RPMI7951 (cell line): ENCODE measurements around the gene ISG20. TPM values are rescaled to one million over a fixed set of nuclear protein-coding genes. Genes with fewer than 3 reads are reported as not detected.

Experiments used
- DNase-seq: peaks from one replicate; pipeline ENCODE4 v3.0.0-alpha.2; 2012; ENCODE audit warnings: low read depth
- total RNA-seq: library from RNA; depleted of rRNA; stranded (reverse); fragments of >200 nt; shearing (Covaris generic); gene quantifications from 2 replicates; pipeline ENCODE4 v1.2.3, GENCODE V29; 2014

The ISG20 gene
- total RNA-seq, 1 experiment from 2014 or later, result 8.3 TPM

- no peak for DNase-seq
These were observed 14.6 kb downstream of the ISG20 start for GRCh38 chr15:88653200-88654064.

- no peak for DNase-seq
These were observed 15.8 kb downstream of the ISG20 start for GRCh38 chr15:88654430-88655102.

- no peak for DNase-seq
These were observed 16.3 kb downstream of the ISG20 start for GRCh38 chr15:88655103-88655553.

- no peak for DNase-seq
These were observed 17.1 kb downstream of the ISG20 start for GRCh38 chr15:88655800-88656488.

GRCh38 chr15:88656760-88657221, 18.0 kb downstream of the ISG20 start:
- DNase-seq, result no peak

GRCh38 chr15:88657326-88658069, 18.7 kb downstream of the ISG20 start:
- DNase-seq, result peak; percentile 52

GRCh38 chr15:88658070-88658965, 19.5 kb downstream of the ISG20 start:
- no peak for DNase-seq

GRCh38 chr15:88658972-88659931, 20.4 kb downstream of the ISG20 start:
- DNase-seq, result peak; percentile 72

GRCh38 chr15:88661041-88661700, 22.4 kb downstream of the ISG20 start:
- no peak for DNase-seq

- DNase-seq, result no peak
These were observed 23.1 kb downstream of the ISG20 start for GRCh38 chr15:88661761-88662556.

GRCh38 chr15:88663141-88663621, 24.4 kb downstream of the ISG20 start:
- peak; percentile 85 for DNase-seq

GRCh38 chr15:88664151-88664778, 25.4 kb downstream of the ISG20 start:
- peak; percentile 35 for DNase-seq

- no peak for DNase-seq
These were observed 35.8 kb downstream of the ISG20 start for GRCh38 chr15:88674661-88675060.

GRCh38 chr15:88678755-88679154, 39.9 kb downstream of the ISG20 start:
- no peak for DNase-seq

GRCh38 chr15:88680241-88681001, 41.6 kb downstream of the ISG20 start:
- DNase-seq, result no peak

GRCh38 chr15:88681610-88682221, 42.9 kb downstream of the ISG20 start:
- DNase-seq, result peak; percentile 47
